NCI-H2107 (cell line): ENCODE data around the gene TKFC.

Source experiments
- DNase-seq: peaks from one replicate; lab custom pipeline; 2025; lab: John Stamatoyannopoulos, UW

Gene TKFC

GRCh38 chr11:61345170-61345610 is 12.2 kb downstream of the TKFC start:
- DNase-seq: no peak

GRCh38 chr11:61345954-61346843 is 13.2 kb downstream of the TKFC start:
- no peak for DNase-seq

- no peak for DNase-seq
These were observed 15.0 kb downstream of the TKFC start for GRCh38 chr11:61347916-61348461.

GRCh38 chr11:61349189-61349751 is 16.2 kb downstream of the TKFC start:
- DNase-seq: no peak

- no peak for DNase-seq
These were observed 16.9 kb downstream of the TKFC start for GRCh38 chr11:61349916-61350315.

- DNase-seq: no peak
These were observed 17.3 kb downstream of the TKFC start for GRCh38 chr11:61350336-61350735.

- no peak for DNase-seq
These were observed 17.8 kb downstream of the TKFC start for GRCh38 chr11:61350803-61351202.

GRCh38 chr11:61352038-61352437 is 19.0 kb downstream of the TKFC start:
- no peak for DNase-seq

- DNase-seq: no peak
These were observed 20.4 kb downstream of the TKFC start for GRCh38 chr11:61353131-61354067.

- no peak for DNase-seq
These were observed 21.2 kb downstream of the TKFC start for GRCh38 chr11:61354208-61354607.

GRCh38 chr11:61356706-61357105 is 23.7 kb downstream of the TKFC start:
- no peak for DNase-seq

GRCh38 chr11:61357233-61357893 is 24.3 kb downstream of the TKFC start:
- DNase-seq: no peak

- DNase-seq: no peak
These were observed 24.8 kb downstream of the TKFC start for GRCh38 chr11:61357894-61358239.

- no peak for DNase-seq
These were observed 25.5 kb downstream of the TKFC start for GRCh38 chr11:61358566-61358965.

GRCh38 chr11:61359516-61359915 is 26.5 kb downstream of the TKFC start:
- no peak for DNase-seq

GRCh38 chr11:61361237-61361740 is 28.3 kb downstream of the TKFC start:
- DNase-seq: no peak

GRCh38 chr11:61361741-61362541 is 28.9 kb downstream of the TKFC start, which contains the start of the genes CYB561A3 and TMEM138:
TSS of gene CYB561A3 (minus strand) at chr11:61361882. CDS start at chr11:61356713, 5,169 bp downstream.
TSS of gene TMEM138 (plus strand) at chr11:61362374. CDS start at chr11:61364391, 2,017 bp downstream.
- DNase-seq: peak; percentile 84

- DNase-seq: no peak
These were observed 29.5 kb downstream of the TKFC start for GRCh38 chr11:61362542-61362875.

GRCh38 chr11:61364012-61364675 is 31.1 kb downstream of the TKFC start:
- no peak for DNase-seq

- DNase-seq: no peak
These were observed 34.4 kb downstream of the TKFC start for GRCh38 chr11:61367406-61367805.
